ENCODE data around the gene ERGIC3. TPM values are rescaled to one million over a fixed set of nuclear protein-coding genes. Genes with fewer than 3 reads are reported as not detected.
A peak's percentile ranks its signal among the peaks of the same experiment; 100 is the strongest.

Gene ERGIC3
- total RNA-seq, result 100 to 1,000 TPM; 125 to 184 (median 133) TPM

DNA sequence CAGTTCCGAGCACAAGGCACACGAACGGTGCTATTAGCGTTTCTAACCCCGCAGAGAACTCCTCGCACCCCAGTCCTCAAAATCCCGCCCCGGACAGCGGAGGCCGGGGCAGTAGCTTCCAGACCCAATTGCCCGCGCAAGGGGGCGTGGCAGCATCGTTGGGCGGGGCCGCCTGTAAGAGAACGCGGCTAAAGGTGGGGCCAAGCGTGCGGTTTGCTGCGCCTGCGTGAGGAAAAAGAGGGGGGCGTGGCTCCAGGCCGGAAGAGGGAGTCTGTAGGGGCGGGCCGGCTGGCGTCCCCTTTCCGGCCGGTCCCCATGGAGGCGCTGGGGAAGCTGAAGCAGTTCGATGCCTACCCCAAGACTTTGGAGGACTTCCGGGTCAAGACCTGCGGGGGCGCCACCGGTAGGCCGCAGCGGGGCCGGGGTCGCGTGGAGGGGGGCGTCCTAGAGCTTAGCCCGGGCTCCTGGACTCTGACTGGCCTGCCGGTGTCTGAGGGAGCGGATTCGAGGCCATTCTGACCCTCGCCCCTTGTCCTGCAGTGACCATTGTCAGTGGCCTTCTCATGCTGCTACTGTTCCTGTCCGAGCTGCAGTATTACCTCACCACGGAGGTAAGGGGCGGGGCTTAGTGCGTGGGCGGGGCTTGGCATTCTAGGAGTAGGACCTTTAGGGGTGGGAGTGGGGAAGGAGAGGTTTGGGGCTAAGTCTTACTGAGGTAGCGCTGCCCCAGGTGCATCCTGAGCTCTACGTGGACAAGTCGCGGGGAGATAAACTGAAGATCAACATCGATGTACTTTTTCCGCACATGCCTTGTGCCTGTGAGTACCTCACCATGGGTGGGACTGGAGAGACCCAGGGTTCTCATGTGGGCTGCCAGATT, at the start of gene ERGIC3:
Gene ERGIC3 (plus strand): TSS at position 296 of the 880 bp plus-strand sequence. CDS start 20 bp downstream, at position 316.
- H3K9me3 ChIP-seq, result no peaks in the 10 kb centered on the region
- DNase-seq (ENCODE audit: extremely low spot score), result peak; percentile 98
- WGBS, result 20% methylated on average over 12 of the region's 57 CpGs
- peaks cover 5 to 22% (median 17%) of the 10 kb centered on the region in 4 donors for H3K4me1 ChIP-seq
- peak; percentile 72 to 89 for TF ChIP-seq POLR2AphosphoS5 (IDR thresholded peaks at IDR 0.05)
- no peak for TF ChIP-seq POLR2A (IDR thresholded peaks at IDR 0.05; ENCODE audit: low read depth)
- TF ChIP-seq, protein P1, sequence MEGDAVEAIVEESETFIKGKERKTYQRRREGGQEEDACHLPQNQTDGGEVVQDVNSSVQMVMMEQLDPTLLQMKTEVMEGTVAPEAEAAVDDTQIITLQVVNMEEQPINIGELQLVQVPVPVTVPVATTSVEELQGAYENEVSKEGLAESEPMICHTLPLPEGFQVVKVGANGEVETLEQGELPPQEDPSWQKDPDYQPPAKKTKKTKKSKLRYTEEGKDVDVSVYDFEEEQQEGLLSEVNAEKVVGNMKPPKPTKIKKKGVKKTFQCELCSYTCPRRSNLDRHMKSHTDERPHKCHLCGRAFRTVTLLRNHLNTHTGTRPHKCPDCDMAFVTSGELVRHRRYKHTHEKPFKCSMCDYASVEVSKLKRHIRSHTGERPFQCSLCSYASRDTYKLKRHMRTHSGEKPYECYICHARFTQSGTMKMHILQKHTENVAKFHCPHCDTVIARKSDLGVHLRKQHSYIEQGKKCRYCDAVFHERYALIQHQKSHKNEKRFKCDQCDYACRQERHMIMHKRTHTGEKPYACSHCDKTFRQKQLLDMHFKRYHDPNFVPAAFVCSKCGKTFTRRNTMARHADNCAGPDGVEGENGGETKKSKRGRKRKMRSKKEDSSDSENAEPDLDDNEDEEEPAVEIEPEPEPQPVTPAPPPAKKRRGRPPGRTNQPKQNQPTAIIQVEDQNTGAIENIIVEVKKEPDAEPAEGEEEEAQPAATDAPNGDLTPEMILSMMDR (IDR thresholded peaks at IDR 0.05), result peak in 1 of 3 experiments; percentile 40
- no peak for TF ChIP-seq EP300 (IDR thresholded peaks at IDR 0.05)
- intact Hi-C loops (cut with DNase I), result no loop called here
- H3K36me3 ChIP-seq, result peaks cover 0 to 34% (median 11%) of the 10 kb centered on the region in 4 donors
- H3K4me3 ChIP-seq, result peak within 1 kb of the TSS; percentile 80 to 87 (median 82)
- H3K27me3 ChIP-seq, result no peaks in the 10 kb centered on the region
- peak within 1 kb of the TSS; percentile 67 to 80 (median 76) for H3K27ac ChIP-seq (replicated peaks in 1 of 4)

DNA sequence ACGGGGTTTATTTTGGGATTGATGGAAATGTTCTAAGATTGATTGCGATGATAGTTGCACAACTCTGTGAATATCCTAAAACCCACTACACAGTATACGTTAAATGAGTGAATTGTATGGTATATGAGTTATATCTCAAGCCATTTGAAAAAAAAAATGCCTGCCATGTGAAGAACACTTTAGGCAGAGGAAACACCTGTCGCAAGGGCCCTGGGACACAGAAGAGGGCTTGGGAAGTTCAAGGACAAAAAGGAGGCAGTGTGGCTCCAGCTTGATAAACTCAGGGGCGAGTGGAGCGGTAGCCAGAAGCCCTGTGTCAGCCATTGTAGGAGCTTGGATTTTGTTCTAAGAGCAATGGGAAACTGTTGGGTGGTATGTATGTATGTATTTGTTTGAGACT, 49.5 kb upstream of the ERGIC3 start:
- TF ChIP-seq, protein P1 (IDR thresholded peaks at IDR 0.05), result no peak
- H3K27me3 ChIP-seq, result no peaks in the 10 kb centered on the region
- H3K27ac ChIP-seq (replicated peaks in 1 of 4), result no peak overlapping the region
- 92% methylated on average over 6 of the region's 6 CpGs for WGBS
- intact Hi-C loops (cut with DNase I), result no loop called here
- no peak overlapping the region for H3K4me3 ChIP-seq
- peaks cover 24 to 95% (median 76%) of the 10 kb centered on the region in 4 donors for H3K36me3 ChIP-seq
- H3K4me1 ChIP-seq, result peaks cover under 1 to 12% (median 10%) of the 10 kb centered on the region in 4 donors
- no peak for DNase-seq (ENCODE audit: extremely low spot score)
- H3K9me3 ChIP-seq, result no peaks in the 10 kb centered on the region

DNA sequence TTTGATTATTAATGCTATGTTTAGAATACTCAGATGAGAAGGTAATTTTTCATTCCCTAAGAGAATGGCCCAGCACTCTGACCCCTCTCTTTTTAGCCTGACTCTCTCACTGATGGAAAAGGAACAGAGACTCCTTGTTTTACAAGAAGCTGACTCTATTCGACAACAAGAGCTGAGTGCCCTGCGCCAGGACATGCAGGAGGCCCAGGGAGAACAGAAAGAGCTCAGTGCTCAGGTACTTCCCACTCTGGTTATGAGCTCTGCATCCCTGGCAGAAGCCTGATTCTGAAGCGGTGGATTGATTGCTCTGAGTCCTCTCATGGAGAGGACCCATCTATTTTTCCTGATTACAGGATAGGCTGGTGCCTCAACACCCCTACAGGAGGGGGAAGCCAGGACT, 45.4 kb upstream of the ERGIC3 start:
- Histone ChIP-seq H3K4me3 (no peak overlapping the region), H3K9me3 (no peaks in the 10 kb centered on the region), H3K27me3 (no peaks in the 10 kb centered on the region), H3K27ac (replicated peaks in 1 of 4) (peak overlapping the region; percentile 55 to 77 (median 70)), H3K36me3 (peaks cover 31 to 100% (median 95%) of the 10 kb centered on the region in 4 donors), H3K4me1 (peaks cover 2 to 22% (median 17%) of the 10 kb centered on the region in 4 donors)
- TF ChIP-seq EP300 (IDR thresholded peaks at IDR 0.05) (no peak), POLR2AphosphoS5 (IDR thresholded peaks at IDR 0.05) (no peak), POLR2A (IDR thresholded peaks at IDR 0.05; ENCODE audit: low read depth) (no peak)
- TF ChIP-seq, protein P1 (IDR thresholded peaks at IDR 0.05), result no peak
- WGBS, result 88% methylated on average over 3 of the region's 3 CpGs
- no peak for DNase-seq (ENCODE audit: extremely low spot score)
- intact Hi-C loops (cut with DNase I), result no loop called here

DNA sequence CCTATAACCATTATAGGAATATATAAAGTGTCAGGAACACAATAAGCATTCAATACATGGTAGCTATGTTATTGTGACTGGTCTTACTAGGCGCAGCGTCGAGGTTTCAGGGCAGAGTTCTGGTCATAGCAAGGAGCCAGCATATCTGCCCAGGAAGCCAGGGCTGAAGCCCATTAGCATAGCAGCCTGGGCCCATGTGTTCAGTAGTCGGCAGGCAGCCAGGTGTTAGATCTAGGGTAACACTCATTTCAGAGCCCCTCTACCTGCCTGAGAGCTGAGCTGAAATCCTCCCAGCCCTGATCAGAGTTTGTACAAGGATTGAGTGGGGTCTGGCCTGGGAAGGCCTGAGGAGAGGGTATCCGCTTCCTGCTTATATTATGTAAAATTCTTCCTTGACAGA, 44.6 kb upstream of the ERGIC3 start:
- H3K4me3 ChIP-seq, result no peak overlapping the region
- WGBS, result 87% methylated on average over 4 of the region's 5 CpGs
- no peak for DNase-seq (ENCODE audit: extremely low spot score)
- peaks cover 33 to 100% (median 96%) of the 10 kb centered on the region in 4 donors for H3K36me3 ChIP-seq
- H3K27ac ChIP-seq (replicated peaks in 1 of 4), result peak overlapping the region; percentile 55 to 77 (median 70)
- H3K9me3 ChIP-seq, result no peaks in the 10 kb centered on the region
- intact Hi-C loops (cut with DNase I), result no loop called here
- no peaks in the 10 kb centered on the region for H3K27me3 ChIP-seq
- no peak for TF ChIP-seq EP300 (IDR thresholded peaks at IDR 0.05)
- TF ChIP-seq, protein P1 (IDR thresholded peaks at IDR 0.05), result no peak
- TF ChIP-seq POLR2A (IDR thresholded peaks at IDR 0.05; ENCODE audit: low read depth), result no peak
- no peak for TF ChIP-seq POLR2AphosphoS5 (IDR thresholded peaks at IDR 0.05)
- peaks cover 2 to 22% (median 17%) of the 10 kb centered on the region in 4 donors for H3K4me1 ChIP-seq
